SK-N-SH (cell line): ENCODE measurements around the gene ASCC3. TPM values are rescaled to one million over a fixed set of nuclear protein-coding genes. Genes with fewer than 3 reads are reported as not detected.

Source experiments
- CTCF ChIA-PET: fragments of 300-600, 350-600 bp; formaldehyde crosslinking; extraction: SDS; loops from one replicate; lab custom pipeline; 2021; lab: Yijun Ruan, JAX
- POLR2A ChIA-PET: fragments of 350-600 bp; sonication (Branson Sonifier 250); formaldehyde crosslinking; extraction: SDS; loops from one replicate; lab custom pipeline; 2020; ENCODE audit warnings: antibody characterized with exemption, inconsistent platforms; lab: Yijun Ruan, JAX
- DNase-seq: peaks from one replicate; pipeline ENCODE4 v3.0.0; 2012
- H2AFZ ChIP-seq: fragments of 200-600 bp; sonication (generic); 2 replicates; pipeline ENCODE4 v1.8.1; 2016; ENCODE audit warnings: antibody characterized with exemption, mild to moderate bottlenecking, low read depth
- H3F3A ChIP-seq: fragments of 200-600 bp; sonication (generic); replicated peaks from 2 replicates; pipeline ENCODE3; 2016; ENCODE audit warnings: antibody characterized with exemption, mild to moderate bottlenecking; ENCODE audit not compliant: insufficient read depth
- H3K27ac ChIP-seq, 2 experiments: fragments of 200-500 bp in 1 of 2; fragments of 200-600 bp in 1 of 2; sonication (Bioruptor generic) in 1 of 2; sonication (generic), shearing (Covaris generic) in 1 of 2; 2 replicates each; pipeline versions ENCODE4 v1.5.1 to v1.6.1; 2014 to 2016; ENCODE audit warnings: low read depth in 2 of 2, inconsistent platforms in 1 of 2, low read length in 1 of 2, mild to moderate bottlenecking in 1 of 2, mixed read lengths in 1 of 2
- H3K27me3 ChIP-seq: fragments of 200-600 bp; sonication (generic), shearing (Covaris generic); 2 replicates; pipeline ENCODE4 v1.6.1; 2016; ENCODE audit warnings: mixed run types; ENCODE audit not compliant: insufficient read depth
- H3K36me3 ChIP-seq, 2 experiments: fragments of 200-500 bp in 1 of 2; fragments of 200-600 bp in 1 of 2; sonication (Bioruptor generic) in 1 of 2; sonication (generic) in 1 of 2; replicated peaks in 1 of 2; 2 replicates each; pipeline versions ENCODE3 to v1.5.1; 2014 to 2016; ENCODE audit warnings: low read length in 1 of 2, mild to moderate bottlenecking in 1 of 2; ENCODE audit not compliant: insufficient read depth in 2 of 2, control insufficient read depth in 1 of 2
- H3K4me1 ChIP-seq, 2 experiments: fragments of 200-500 bp in 1 of 2; fragments of 200-600 bp in 1 of 2; sonication (Bioruptor generic) in 1 of 2; sonication (generic), shearing (Covaris generic) in 1 of 2; 2 replicates each; pipeline versions ENCODE4 v1.5.1 to v1.6.1; 2014 to 2016; ENCODE audit warnings: low read depth in 1 of 2, low read length in 1 of 2, mixed run types in 1 of 2; ENCODE audit not compliant: insufficient read depth in 2 of 2, control insufficient read depth in 1 of 2
- H3K4me2 ChIP-seq: fragments of 200-600 bp; sonication (generic), shearing (Covaris generic); 2 replicates; pipeline ENCODE4 v1.6.1; 2017; ENCODE audit warnings: mixed run types
- H3K4me3 ChIP-seq, 2 experiments: fragments of 200-500 bp in 1 of 2; fragments of 200-600 bp in 1 of 2; sonication (Bioruptor generic) in 1 of 2; sonication (generic), shearing (Covaris generic) in 1 of 2; 2 replicates each; pipeline versions ENCODE4 v1.5.1 to v1.8.1; 2014 to 2016; ENCODE audit warnings: low read depth in 2 of 2, inconsistent platforms in 1 of 2, low read length in 1 of 2, mild to moderate bottlenecking in 1 of 2, mixed read lengths in 1 of 2, moderate library complexity in 1 of 2
- H3K79me2 ChIP-seq: fragments of 200-600 bp; sonication (generic); 2 replicates; pipeline ENCODE4 v1.8.1; 2017; ENCODE audit warnings: mild to moderate bottlenecking; ENCODE audit not compliant: insufficient read depth
- H3K9ac ChIP-seq: fragments of 200-600 bp; sonication (generic); 2 replicates; pipeline ENCODE4 v1.6.1; 2017; ENCODE audit warnings: mixed run types
- H3K9me2 ChIP-seq: fragments of 200-600 bp; sonication (generic); 2 replicates; pipeline ENCODE4 v1.6.1; 2017; ENCODE audit warnings: mixed run types
- H3K9me3 ChIP-seq: fragments of 200-600 bp; sonication (generic); 2 replicates; pipeline ENCODE4 v1.6.1; 2017; ENCODE audit warnings: mixed run types, mild to moderate bottlenecking, moderate library complexity
- H4K20me1 ChIP-seq: fragments of 200-600 bp; sonication (generic); 2 replicates; pipeline ENCODE4 v1.6.1; 2017; ENCODE audit warnings: mild to moderate bottlenecking, mixed run types; ENCODE audit not compliant: insufficient read depth
- CHD2 ChIP-seq: fragments of 150-350 bp; IDR thresholded peaks from 2 replicates; pipeline ENCODE4 v1.6.1; 2018; ENCODE audit warnings: low read length; ENCODE audit not compliant: partially characterized antibody
- EZH2phosphoT487 ChIP-seq: fragments of 200-600 bp; sonication (generic); IDR thresholded peaks from 2 replicates; pipeline ENCODE4 v1.6.1; 2017; ENCODE audit warnings: low read depth, mixed run types, mild to moderate bottlenecking, antibody characterized with exemption, moderate library complexity, borderline replicate concordance
- FOSL2 ChIP-seq: IDR thresholded peaks from 2 replicates; pipeline ENCODE4 v1.4.0; 2012; ENCODE audit warnings: low read depth, mild to moderate bottlenecking, moderate library complexity, borderline replicate concordance
- FOXJ3 ChIP-seq: sonication (generic); formaldehyde crosslinking; IDR thresholded peaks from 2 replicates; pipeline ENCODE4 v1.5.1; 2020; ENCODE audit warnings: mild to moderate bottlenecking, missing genetic modification reagents
- GATA2 ChIP-seq: sonication (generic); formaldehyde crosslinking; IDR thresholded peaks from 2 replicates; pipeline ENCODE4 v1.5.0; 2020; ENCODE audit warnings: mild to moderate bottlenecking, missing genetic modification reagents
- JUND ChIP-seq: IDR thresholded peaks from 2 replicates; pipeline ENCODE4 v1.4.0; 2012
- MXI1 ChIP-seq: IDR thresholded peaks from 2 replicates; pipeline ENCODE4 v1.6.1; 2012; ENCODE audit warnings: mild to moderate bottlenecking, low read depth, low read length, improper control_type of control experiment
- RAD21 ChIP-seq: IDR thresholded peaks from 2 replicates; pipeline ENCODE4 v1.6.1; 2012; ENCODE audit warnings: mild to moderate bottlenecking, low read length
- REST ChIP-seq: IDR thresholded peaks from 2 replicates; pipeline ENCODE4 v1.6.1; 2012; ENCODE audit warnings: mild to moderate bottlenecking, low read depth, low read length, moderate library complexity
- SIN3A ChIP-seq: IDR thresholded peaks from 2 replicates; pipeline ENCODE4 v1.6.1; 2012; ENCODE audit warnings: low read depth, mild to moderate bottlenecking, low read length, moderate library complexity, borderline replicate concordance
- TCF12 ChIP-seq: IDR thresholded peaks from 2 replicates; pipeline ENCODE4 v1.4.0; 2012
- ZBTB33 ChIP-seq: IDR thresholded peaks from 2 replicates; pipeline ENCODE4 v1.4.0; 2012; ENCODE audit warnings: low read depth, borderline replicate concordance
- WGBS: methylation state at CpG from one replicate; pipeline ENCODE4 v1.1.6; 2017; ENCODE audit warnings: low lambda C conversion rate; 5-methylcytosine and 5-hydroxymethylcytosine counted together
- polyA plus RNA-seq, 3 experiments: library from polyadenylated mRNA; depleted of rRNA; stranded (reverse); fragments of >200 nt; gene quantifications; 2 replicates each; pipeline ENCODE4 v1.2.3, GENCODE V29; 2012

Gene ASCC3
- polyA plus RNA-seq, 1 of the 3 experiments (the other 2 are of a cell fraction) = 17.9 TPM

GRCh38 chr6:100925749-100926148, 44.6 kb upstream of the ASCC3 start:
- Histone ChIP-seq H3K27me3 (no peaks in the 10 kb centered on the region), H3F3A (no peaks in the 10 kb centered on the region), H3K79me2 (no peaks in the 10 kb centered on the region), H3K4me1 (no peaks in the 10 kb centered on the region), H3K27ac (no peak overlapping the region), H3K36me3 (no peaks in the 10 kb centered on the region), H2AFZ (no peak overlapping the region), H3K4me2 (no peak overlapping the region), H3K9me3 (no peaks in the 10 kb centered on the region), H3K4me3 (no peak overlapping the region), H3K9me2 (no peaks in the 10 kb centered on the region), H3K9ac (no peak overlapping the region), H4K20me1 (no peaks in the 10 kb centered on the region)
- POLR2A ChIA-PET = no interaction called here
- no peak for DNase-seq
- TF ChIP-seq ZBTB33 (no peak), MXI1 (no peak), JUND (no peak), FOSL2 (no peak), FOXJ3 (CRISPR knock-in tag) (no peak), TCF12 (no peak), RAD21 (no peak), GATA2 (CRISPR knock-in tag) (no peak), CHD2 (no peak), REST (no peak), EZH2phosphoT487 (no peak), SIN3A (no peak)
- CTCF ChIA-PET = interaction anchor here (0.8 kb wide), 1 partner anchor 10 kb away, joined by 3 read pairs; no protein-coding TSS in a partner anchor
- 6% methylated on average over 1 of the region's 1 CpG for WGBS
